NCI-H446 treated with DMSO at 0.1 percent for 48 hours (cell line): ENCODE measurements around the gene R3HCC1L.

Experiments used
- DNase-seq: peaks from one replicate; lab custom pipeline; 2025; lab: John Stamatoyannopoulos, UW

The R3HCC1L gene

GRCh38 chr10:98276311-98276710 lies 141.9 kb downstream of the R3HCC1L start:
- DNase-seq: no peak

- no peak for DNase-seq
Observed at GRCh38 chr10:98285416-98285815, 151.0 kb downstream of the R3HCC1L start.

GRCh38 chr10:98286419-98286818 lies 152.0 kb downstream of the R3HCC1L start:
- DNase-seq: no peak

- DNase-seq: no peak
Observed at GRCh38 chr10:98287321-98287720, 152.9 kb downstream of the R3HCC1L start.

GRCh38 chr10:98289802-98290209 lies 155.3 kb downstream of the R3HCC1L start:
- no peak for DNase-seq

GRCh38 chr10:98292971-98293370 lies 158.5 kb downstream of the R3HCC1L start:
- DNase-seq: no peak

GRCh38 chr10:98293550-98294269 lies 159.3 kb downstream of the R3HCC1L start:
- no peak for DNase-seq

GRCh38 chr10:98294270-98294627 lies 159.8 kb downstream of the R3HCC1L start:
- DNase-seq: no peak
